T-helper 2 cell (primary cell): ENCODE measurements around the gene NOSIP.

Source experiments
- DNase-seq, 5 experiments: peaks; one replicate each; pipeline versions ENCODE4 v3.0.0 to v3.0.0-alpha.2; 2012 to 2022

Gene NOSIP

DNA sequence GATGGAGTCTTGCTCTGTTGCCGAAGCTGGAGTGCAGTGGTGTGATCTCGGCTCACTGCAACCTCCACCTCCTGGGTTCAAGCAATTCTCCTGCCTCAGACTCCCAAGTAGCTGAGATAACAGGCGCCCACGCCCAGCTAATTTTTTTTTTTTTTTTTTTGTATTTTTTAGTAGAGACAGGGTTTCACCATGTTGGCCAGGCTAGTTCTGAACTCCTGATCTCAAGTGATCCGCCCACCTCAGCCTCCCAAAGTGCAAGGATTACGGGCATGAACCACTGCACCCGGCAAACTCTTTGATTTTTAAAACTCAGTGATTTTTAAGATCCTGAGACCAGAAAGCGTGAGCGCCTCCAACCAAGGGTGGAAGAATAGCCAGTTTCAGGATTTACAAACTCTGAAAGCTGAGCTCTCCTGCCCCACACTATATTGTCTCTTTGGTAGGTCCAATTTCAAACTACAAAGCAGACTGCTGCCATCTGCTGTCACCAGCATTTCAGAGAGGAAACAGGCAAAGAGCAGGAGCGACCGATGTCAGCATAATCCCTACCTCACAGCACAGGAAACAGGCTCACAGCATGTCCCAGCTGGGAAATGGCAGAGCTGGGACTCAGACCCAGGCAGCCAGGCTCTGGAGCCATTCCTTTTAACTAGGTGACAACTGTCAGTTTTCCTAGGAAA, 9.2 kb downstream of the NOSIP start:
- DNase-seq = peak in 1 of 5 experiments; percentile 66

DNA sequence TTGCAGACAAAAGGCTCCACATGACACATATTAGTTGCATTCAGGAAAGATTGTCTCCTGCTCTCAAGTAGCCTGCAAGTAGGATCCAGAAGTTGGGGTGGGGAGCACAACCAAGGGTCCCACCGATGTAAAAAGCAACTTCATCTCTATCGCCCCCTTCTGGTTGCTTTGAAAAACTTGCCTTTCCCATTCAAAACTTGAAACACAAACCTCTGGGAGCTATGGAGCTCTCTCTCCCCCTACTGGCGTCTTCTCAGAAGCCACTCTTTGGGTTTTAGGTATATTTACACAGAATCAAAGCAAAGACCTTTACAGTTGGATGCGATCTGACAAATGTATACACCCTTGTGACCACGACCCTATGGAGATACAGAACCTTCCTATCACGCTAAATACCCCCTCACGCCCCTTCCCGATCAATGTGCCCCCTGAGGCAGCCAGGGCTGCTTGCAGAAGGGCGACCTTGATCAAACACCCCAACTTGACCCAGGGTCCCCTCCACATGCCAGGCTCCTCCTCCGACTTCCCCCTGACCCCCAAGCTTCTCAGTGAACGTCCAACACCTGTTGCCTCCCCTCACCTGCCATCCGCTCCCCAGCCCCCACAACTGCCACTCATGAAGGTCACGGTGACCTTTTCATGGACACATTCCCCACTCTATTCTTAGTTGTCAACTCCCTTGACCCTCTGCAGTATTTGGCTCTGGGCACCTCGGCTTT, 10.1 kb downstream of the NOSIP start:
- peak in 4 of 5 experiments; percentile 48 to 87 (median 68) for DNase-seq

GRCh38 chr19:49567861-49568441, 12.4 kb downstream of the NOSIP start:
- peak in 3 of 5 experiments; percentile 71 to 95 (median 95) for DNase-seq

GRCh38 chr19:49566302-49566701, 14.1 kb downstream of the NOSIP start:
- DNase-seq = peak in 1 of 5 experiments; percentile 42

DNA sequence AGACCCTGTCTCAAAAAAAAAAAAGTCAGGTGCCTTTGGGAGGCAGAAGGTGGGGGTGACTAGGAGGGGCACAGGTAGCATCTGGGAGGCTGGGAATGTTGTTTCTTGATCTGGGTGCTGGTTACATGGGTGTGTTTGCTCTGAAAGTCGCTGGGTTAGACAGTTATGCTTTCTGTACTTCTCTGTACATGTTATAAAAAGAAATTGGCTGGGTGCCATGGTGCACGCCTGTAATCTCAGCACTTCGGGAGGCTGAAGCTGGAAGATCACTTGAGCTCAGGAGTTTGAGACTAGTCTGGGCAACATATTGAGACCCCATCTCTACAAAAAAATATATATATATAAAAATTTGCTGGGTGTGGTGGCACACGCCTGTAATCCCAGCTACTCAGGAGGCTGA, 15.1 kb downstream of the NOSIP start:
- peak in 1 of 5 experiments; percentile 48 for DNase-seq

DNA sequence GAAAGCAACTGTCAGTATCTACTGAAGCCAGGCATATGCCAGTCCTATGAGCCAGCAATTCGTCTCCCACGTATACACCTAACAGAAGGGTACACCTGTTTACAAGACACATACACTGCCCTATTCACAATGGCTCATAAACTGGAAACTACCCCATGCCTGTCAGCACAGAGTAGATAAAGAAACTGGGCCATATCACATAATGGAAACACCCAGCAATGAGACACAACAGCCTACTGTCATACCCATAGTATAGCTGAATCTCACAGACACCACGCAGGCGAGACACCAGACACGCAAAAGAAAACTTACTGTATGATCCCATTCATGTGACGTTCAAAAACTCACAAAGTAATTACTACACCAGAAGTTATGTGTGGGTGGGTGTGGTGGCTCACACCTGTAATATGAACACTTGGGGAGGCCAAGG, 15.7 kb downstream of the NOSIP start:
- DNase-seq = peak in 2 of 5 experiments; percentile 32 to 57

GRCh38 chr19:49560358-49560900, 19.9 kb downstream of the NOSIP start:
- peak in 3 of 5 experiments; percentile 31 to 58 (median 53) for DNase-seq

DNA sequence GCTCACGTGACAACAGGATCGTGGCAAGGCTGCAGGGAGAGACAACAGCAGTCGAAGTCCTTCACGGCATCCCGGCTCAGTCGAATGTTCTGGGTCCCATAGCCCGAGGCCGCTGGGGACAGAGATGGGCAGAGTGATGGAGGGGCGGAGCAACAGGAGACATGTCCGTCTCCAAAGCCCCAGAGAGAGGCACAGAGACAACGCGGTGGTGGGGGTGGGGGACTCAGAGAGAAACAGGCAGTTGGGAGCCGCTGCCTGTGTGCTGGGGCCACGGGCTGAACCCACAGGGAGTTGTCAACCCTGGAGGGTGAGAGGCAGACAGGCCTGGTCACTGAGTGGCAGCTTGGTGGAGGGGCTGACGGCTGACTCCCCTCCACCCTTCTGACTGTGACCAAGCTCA, 20.4 kb downstream of the NOSIP start:
- DNase-seq = peak in 1 of 5 experiments; percentile 59

- DNase-seq = no peak
Observed at GRCh38 chr19:49559443-49559842, 20.9 kb downstream of the NOSIP start.

GRCh38 chr19:49558591-49558990, 21.8 kb downstream of the NOSIP start:
- DNase-seq = peak in 1 of 5 experiments; percentile 54

- DNase-seq = peak in 1 of 5 experiments; percentile 26
Observed at GRCh38 chr19:49557641-49558325, 22.6 kb downstream of the NOSIP start.

GRCh38 chr19:49556412-49557398, 23.7 kb downstream of the NOSIP start:
- peak in 3 of 5 experiments; percentile 29 to 61 (median 40) for DNase-seq

- DNase-seq = peak; percentile 51 to 89 (median 63)
Observed at GRCh38 chr19:49555600-49556411, 24.6 kb downstream of the NOSIP start.

- peak in 3 of 5 experiments; percentile 41 to 76 (median 61) for DNase-seq
Observed at GRCh38 chr19:49554701-49555181, 25.6 kb downstream of the NOSIP start.

DNA sequence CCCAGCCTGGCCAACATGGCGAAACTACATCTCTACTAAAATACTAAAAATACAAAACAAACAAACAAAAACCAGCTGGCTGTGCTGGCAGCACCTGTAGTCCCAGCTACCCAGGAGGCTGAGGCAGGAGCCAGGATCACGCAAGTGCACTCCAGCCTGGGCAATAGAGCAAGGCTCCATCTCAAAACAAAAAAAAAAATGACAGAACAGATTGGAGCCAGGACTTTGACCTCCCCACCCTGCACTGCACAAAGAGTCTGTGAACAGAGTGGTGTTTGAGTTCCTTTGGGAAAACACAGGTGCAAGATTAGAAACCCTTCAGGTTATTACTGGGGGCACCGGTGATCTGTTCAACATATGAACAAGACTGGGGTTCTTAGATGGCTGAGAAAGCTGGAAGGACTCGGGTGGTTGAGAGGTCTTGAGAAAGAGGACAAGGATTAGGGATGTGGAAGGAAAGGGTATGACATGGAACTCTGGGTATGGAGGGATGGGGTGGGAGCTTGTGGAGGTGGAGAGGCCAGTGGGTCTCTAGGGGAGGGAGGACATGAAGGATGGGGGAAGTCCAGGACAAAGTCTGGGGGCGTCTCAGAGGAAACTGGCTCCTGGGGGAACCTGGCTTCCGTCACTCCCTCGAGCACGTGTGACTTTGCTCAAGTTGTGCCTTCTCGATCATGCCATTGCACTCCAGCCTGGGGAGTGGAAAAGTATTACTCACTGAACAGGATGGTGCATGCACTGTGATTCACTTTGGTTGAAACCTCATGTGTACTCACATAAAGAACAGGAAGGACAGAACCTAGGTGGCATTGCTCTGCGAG, 26.7 kb downstream of the NOSIP start:
- peak in 2 of 5 experiments; percentile 48 to 71 for DNase-seq

GRCh38 chr19:49552749-49553148, 27.6 kb downstream of the NOSIP start:
- DNase-seq = peak in 1 of 5 experiments; percentile 85

- DNase-seq = no peak
Observed at GRCh38 chr19:49551531-49551930, 28.8 kb downstream of the NOSIP start.

GRCh38 chr19:49549045-49549444, 31.3 kb downstream of the NOSIP start:
- peak in 1 of 5 experiments; percentile 68 for DNase-seq
